DND-41 (cell line): ENCODE results near the gene CRTAC1.

Experiments used
- ATAC-seq: fragments of 200-7000 bp; cut with Tn5 transposase; 3 replicates; pipeline ENCODE4 v1.9.1; 2021; ENCODE audit warnings: low read depth; ENCODE audit not compliant: insufficient read depth
- DNase-seq: peaks from one replicate; pipeline ENCODE4 v3.0.0-alpha.2; 2020
- H2AFZ ChIP-seq: 2 replicates; pipeline ENCODE4 v1.6.0; 2012; ENCODE audit warnings: low read depth, low read length
- H3K27ac ChIP-seq: 2 replicates; pipeline ENCODE4 v1.5.1; 2012; ENCODE audit warnings: low read length, inconsistent platforms
- H3K27me3 ChIP-seq: fragments of 200-600 bp; sonication (generic); 2 replicates; pipeline ENCODE4 v1.6.0; 2012; ENCODE audit warnings: low read length, mild to moderate bottlenecking, inconsistent platforms; ENCODE audit not compliant: insufficient read depth, poor library complexity
- H3K36me3 ChIP-seq: 2 replicates; pipeline ENCODE4 v1.5.1; 2012; ENCODE audit warnings: low read length, inconsistent platforms; ENCODE audit not compliant: insufficient read depth
- H3K4me1 ChIP-seq: 2 replicates; pipeline ENCODE4 v1.5.1; 2012; ENCODE audit warnings: mild to moderate bottlenecking, low read length; ENCODE audit not compliant: insufficient read depth
- H3K4me2 ChIP-seq: 2 replicates; pipeline ENCODE4 v1.6.0; 2012; ENCODE audit warnings: mild to moderate bottlenecking, moderate library complexity, low read length, inconsistent platforms; ENCODE audit not compliant: insufficient read depth
- H3K4me3 ChIP-seq, 2 experiments: fragments of 200-600 bp in 1 of 2; shearing (Covaris generic) in 1 of 2; 2 replicates each; pipeline ENCODE4 v1.5.1; 2012 to 2016; ENCODE audit warnings: inconsistent platforms in 2 of 2, low read length in 2 of 2, mild to moderate bottlenecking in 2 of 2, low read depth in 1 of 2, moderate library complexity in 1 of 2
- H3K79me2 ChIP-seq: 2 replicates; pipeline ENCODE4 v1.6.0; 2012; ENCODE audit warnings: low read length, inconsistent platforms; ENCODE audit not compliant: insufficient read depth
- H3K9ac ChIP-seq: 2 replicates; pipeline ENCODE4 v1.6.0; 2012; ENCODE audit warnings: low read depth, mild to moderate bottlenecking, inconsistent platforms, low read length, moderate library complexity
- H3K9me3 ChIP-seq: 2 replicates; pipeline ENCODE4 v1.5.1; 2012; ENCODE audit warnings: low read length, moderate library complexity, mild to moderate bottlenecking, inconsistent platforms; ENCODE audit not compliant: insufficient read depth, severe bottlenecking
- H4K20me1 ChIP-seq: 2 replicates; pipeline ENCODE4 v1.6.0; 2012; ENCODE audit warnings: low read length; ENCODE audit not compliant: insufficient read depth
- CTCF ChIP-seq: IDR thresholded peaks from 2 replicates; pipeline ENCODE4 v1.5.1; 2012; ENCODE audit warnings: borderline replicate concordance, low read length, moderate library complexity, mild to moderate bottlenecking; ENCODE audit not compliant: poor library complexity, severe bottlenecking; ENCODE audit errors: extremely low read depth
- EZH2 ChIP-seq: IDR thresholded peaks from 3 replicates; pipeline ENCODE4 v1.6.1; 2012; ENCODE audit warnings: borderline replicate concordance, low read depth, mild to moderate bottlenecking, moderate library complexity, low read length, inconsistent platforms; ENCODE audit not compliant: severe bottlenecking

Gene CRTAC1

GRCh38 chr10:97960269-97961056 lies 70.0 kb downstream of the CRTAC1 start:
- Histone ChIP-seq H3K27ac (no peak overlapping the region), H2AFZ (no peak overlapping the region), H4K20me1 (no peaks in the 10 kb centered on the region), H3K4me1 (no peaks in the 10 kb centered on the region), H3K27me3 (peaks cover 8% of the 10 kb centered on the region), H3K4me2 (no peak overlapping the region), H3K9me3 (no peaks in the 10 kb centered on the region), H3K4me3 (no peak overlapping the region), H3K36me3 (no peaks in the 10 kb centered on the region), H3K79me2 (no peaks in the 10 kb centered on the region), H3K9ac (no peak overlapping the region)
- DNase-seq: no peak
- no peak for ATAC-seq
- TF ChIP-seq CTCF (no peak), EZH2 (no peak)

GRCh38 chr10:97949462-97949861 lies 81.0 kb downstream of the CRTAC1 start:
- H3K79me2 ChIP-seq: no peaks in the 10 kb centered on the region
- no peak for ATAC-seq
- no peaks in the 10 kb centered on the region for H3K36me3 ChIP-seq
- no peak for DNase-seq
- TF ChIP-seq EZH2: no peak
- TF ChIP-seq CTCF: no peak
- no peak overlapping the region for H2AFZ ChIP-seq
- no peak overlapping the region for H3K9ac ChIP-seq
- no peaks in the 10 kb centered on the region for H3K9me3 ChIP-seq
- H3K4me1 ChIP-seq: no peaks in the 10 kb centered on the region
- no peak overlapping the region for H3K4me2 ChIP-seq
- no peaks in the 10 kb centered on the region for H4K20me1 ChIP-seq
- no peak overlapping the region for H3K27ac ChIP-seq
- H3K4me3 ChIP-seq: no peak overlapping the region
- no peaks in the 10 kb centered on the region for H3K27me3 ChIP-seq

- no peak overlapping the region for H3K4me3 ChIP-seq
- H3K9me3 ChIP-seq: no peaks in the 10 kb centered on the region
- no peaks in the 10 kb centered on the region for H3K79me2 ChIP-seq
- no peaks in the 10 kb centered on the region for H3K36me3 ChIP-seq
- no peak overlapping the region for H3K9ac ChIP-seq
- no peak overlapping the region for H3K4me2 ChIP-seq
- DNase-seq (no peak), ATAC-seq (no peak)
- no peak overlapping the region for H3K27ac ChIP-seq
- H3K4me1 ChIP-seq: no peaks in the 10 kb centered on the region
- no peak for TF ChIP-seq CTCF
- H2AFZ ChIP-seq: no peak overlapping the region
- H3K27me3 ChIP-seq: no peaks in the 10 kb centered on the region
- no peaks in the 10 kb centered on the region for H4K20me1 ChIP-seq
Observed at GRCh38 chr10:97948822-97949221, 81.6 kb downstream of the CRTAC1 start.

- no peak overlapping the region for H3K4me2 ChIP-seq
- no peak overlapping the region for H3K4me3 ChIP-seq
- no peaks in the 10 kb centered on the region for H3K9me3 ChIP-seq
- TF ChIP-seq EZH2 (no peak), CTCF (no peak)
- H4K20me1 ChIP-seq: no peaks in the 10 kb centered on the region
- H3K27me3 ChIP-seq: no peaks in the 10 kb centered on the region
- no peak overlapping the region for H3K9ac ChIP-seq
- H3K79me2 ChIP-seq: no peaks in the 10 kb centered on the region
- H3K4me1 ChIP-seq: no peaks in the 10 kb centered on the region
- no peaks in the 10 kb centered on the region for H3K36me3 ChIP-seq
- no peak overlapping the region for H3K27ac ChIP-seq
- ATAC-seq (no peak), DNase-seq (no peak)
- no peak overlapping the region for H2AFZ ChIP-seq
Observed at GRCh38 chr10:97944772-97945171, 85.6 kb downstream of the CRTAC1 start.
